GM21390 (cell line): ENCODE data around the gene PRRT1.
A peak's percentile ranks its signal among the peaks of the same experiment; 100 is the strongest.

Experiments used
- ATAC-seq: cut with Tn5 transposase; IDR thresholded peaks from one replicate; pipeline ENCODE4 v1.9.1; 2021; ENCODE audit not compliant: unreplicated experiment

PRRT1 gene

DNA sequence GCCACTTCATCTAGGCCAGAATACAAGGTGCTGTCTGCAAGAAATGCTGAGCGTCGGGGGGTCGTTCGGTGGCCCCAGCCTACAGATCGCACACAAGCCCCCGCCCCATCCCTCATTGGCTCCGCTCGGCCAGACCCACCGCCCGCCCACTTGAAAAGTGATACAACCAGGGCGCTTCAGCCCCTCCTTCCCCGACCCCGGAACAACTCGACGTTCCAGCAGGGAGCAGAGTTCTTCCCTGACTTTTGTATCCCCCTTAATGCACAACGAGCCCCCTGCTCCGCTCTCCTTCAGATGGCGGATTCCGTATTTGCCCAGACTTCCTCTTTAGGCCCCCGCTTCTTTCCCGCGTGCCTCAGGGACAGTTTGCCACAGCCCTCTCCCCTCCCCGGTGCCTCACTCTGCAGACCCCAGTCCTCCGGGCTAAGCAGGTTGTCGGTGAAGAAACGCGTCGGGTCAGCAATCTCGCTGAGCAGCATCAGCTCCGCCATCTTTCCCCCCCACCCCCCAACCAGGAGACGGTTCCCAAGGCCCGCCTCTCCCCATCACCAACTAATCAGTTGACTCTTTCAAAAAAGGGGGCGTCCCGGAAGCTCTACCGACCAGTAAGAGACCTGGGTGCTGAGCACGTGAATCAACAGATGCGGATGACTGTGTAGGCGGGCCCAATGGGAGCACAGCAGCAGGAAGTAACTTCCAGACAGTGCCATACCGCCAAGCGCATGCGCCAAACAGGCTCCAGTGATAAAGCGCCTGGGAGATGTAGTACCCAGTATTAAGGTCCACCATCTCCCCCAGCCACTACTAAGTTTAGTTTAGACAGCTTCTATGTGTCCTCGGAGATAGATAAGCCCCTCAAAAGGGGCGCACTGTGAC lies 23.8 kb downstream of the PRRT1 start, which contains the start of gene ATF6B:
ATF6B (minus strand) TSS at position 530 of the 876 bp plus-strand sequence; CDS start at position 491, 39 bp downstream.
- peak; percentile 80 for ATAC-seq

DNA sequence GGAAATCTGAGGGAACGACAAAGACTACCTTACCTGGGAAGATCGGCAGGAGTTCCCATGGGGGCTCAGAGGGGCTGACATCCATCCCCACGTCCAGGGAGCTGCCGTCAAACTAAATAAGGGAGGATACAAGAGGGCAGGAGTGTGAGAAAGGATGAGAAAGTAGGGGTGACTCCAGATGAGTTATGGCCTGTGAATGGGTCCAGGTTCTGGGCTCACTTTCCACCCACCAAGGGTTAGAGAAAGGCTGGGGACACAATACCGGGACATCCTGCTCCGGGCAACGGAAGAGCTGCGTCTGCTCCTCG lies 24.4 kb downstream of the PRRT1 start:
- ATAC-seq = no peak

DNA sequence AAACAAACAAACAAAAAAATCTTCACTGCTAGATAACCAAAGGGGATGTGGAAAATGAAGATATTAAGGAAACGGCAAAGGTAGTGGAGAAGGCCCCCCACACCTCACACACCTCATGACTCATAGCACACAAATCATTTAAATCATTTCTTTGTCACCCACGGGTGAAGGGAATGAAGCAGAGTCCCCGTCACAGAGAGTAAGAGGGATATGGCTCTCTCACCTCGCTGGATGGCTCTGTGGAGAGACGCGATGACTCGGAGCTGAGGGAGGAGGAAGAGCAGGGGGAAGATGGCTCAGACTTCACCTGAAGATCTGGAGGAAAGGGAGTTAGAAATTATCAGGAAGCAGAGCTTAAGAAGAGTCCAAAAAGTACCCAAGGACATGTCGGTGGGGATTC lies 24.9 kb downstream of the PRRT1 start:
- no peak for ATAC-seq

DNA sequence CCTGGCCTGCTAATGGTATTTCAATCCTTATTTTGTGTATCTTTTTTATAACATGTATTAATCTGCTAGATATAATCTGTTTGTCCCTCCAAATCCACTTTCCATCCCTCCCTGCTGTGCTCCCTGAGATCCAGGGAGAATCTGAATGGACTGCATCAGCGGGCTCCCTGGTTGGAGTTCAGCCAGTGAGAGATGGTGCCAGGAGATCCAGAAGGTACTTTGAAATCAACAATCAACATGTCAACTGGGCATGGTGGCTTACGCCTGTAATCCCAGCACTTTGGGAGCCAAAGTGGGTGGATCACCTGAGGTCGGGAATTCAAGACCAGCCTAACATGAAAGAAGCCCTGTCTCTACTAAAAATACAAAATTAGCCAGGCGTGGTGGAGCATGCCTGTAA lies 28.1 kb downstream of the PRRT1 start:
- no peak for ATAC-seq

DNA sequence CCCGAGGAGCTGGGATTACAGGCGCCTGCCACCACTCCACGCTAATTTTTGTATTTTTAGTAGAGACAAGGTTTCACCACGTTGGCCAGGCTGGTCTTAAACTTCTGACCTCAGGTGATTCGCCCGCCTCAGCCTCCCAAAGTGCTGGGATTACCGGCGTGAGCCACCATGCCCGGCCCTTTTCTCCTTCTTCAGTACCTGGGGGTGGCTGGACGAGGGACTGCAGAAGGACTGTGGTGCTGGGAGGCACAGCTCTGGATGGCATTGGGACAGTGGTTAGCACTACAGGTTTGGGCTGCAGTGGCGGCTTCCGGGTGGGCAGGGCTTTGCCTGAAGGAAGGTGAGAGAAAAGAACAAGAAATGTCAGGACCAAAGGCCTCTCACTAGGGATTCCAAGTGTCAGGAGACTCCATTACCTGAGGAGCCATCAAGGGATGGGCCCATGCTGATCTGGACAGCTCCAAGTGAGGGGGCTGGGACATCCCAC lies 31.1 kb downstream of the PRRT1 start:
- no peak for ATAC-seq

DNA sequence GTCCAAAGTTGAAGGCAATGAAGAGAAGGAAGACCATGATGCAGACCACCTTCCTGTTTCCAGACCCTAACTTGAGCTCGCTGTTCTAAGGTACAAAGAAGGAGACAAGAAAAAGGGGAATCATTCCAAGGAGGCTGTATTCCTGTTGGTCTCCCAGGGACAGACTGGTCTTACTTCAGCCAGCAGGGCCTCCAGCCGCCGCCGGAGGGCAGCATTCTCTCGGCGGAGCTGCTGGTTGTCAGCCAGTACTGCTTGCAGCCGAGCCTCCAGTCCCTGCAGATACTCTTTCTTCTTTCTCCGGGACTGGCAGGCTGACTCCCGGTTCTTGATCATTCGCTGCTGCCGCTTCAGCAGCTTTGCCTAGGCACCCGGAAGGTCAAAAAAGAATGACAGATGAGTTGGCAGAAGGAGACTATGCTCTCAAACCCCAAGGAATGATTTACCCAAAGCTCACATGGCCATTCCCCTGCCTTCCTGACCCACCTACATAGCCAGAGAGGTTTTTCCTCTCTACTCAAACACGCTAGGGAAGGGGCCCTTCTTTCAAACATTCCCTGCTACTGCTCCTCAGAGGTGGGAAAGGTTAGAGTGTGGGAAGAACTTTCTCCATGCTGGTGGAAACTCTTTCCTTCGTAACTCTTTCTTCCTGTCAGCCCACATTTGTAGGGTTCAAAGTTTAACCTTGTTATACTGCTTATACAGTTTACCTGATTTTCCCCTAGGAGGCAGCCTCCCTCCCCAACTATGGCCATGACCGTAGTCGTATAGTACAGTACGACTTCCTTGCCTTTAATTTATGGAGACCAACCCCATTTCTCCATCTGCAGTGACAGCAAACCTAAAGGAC lies 32.7 kb downstream of the PRRT1 start:
- ATAC-seq = no peak

DNA sequence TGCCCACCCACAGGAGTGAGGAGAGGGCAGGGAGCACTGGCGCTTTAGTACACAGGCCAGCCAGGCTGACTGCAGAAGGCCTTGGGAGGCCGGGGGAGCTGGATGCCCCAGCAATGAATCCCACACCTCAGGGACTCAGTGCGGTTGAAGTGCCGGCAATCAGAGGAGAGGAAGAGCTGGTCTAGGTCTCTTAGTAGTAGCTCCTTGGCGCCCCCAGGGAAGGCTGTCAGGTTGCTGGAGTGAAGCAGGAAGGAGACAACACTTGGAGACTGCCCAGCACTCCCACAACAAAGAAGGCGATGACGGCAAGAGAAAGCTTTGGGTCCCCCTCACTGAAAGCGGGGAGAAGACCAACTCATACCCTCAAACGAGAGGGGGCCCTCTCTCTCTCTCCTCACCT lies 34.3 kb downstream of the PRRT1 start:
- no peak for ATAC-seq

DNA sequence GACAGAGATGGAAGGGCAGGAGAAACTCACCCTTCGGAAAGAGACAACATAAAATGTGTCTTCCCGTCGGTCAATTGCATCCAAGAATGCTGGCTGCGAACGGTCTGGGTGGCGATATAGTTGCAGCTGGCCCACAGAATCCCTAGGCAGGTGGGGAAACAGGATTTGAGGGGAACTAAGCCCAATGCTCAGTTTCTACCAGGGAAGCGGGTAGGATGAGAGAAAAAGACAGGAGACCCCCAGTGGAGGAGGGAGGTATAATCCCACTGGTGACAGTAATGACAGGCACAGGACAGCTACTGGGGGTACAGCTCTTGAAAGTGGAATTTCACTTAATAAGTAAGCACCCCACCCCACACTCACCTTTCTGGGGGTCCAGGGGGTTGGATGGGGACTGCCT lies 35.1 kb downstream of the PRRT1 start:
- no peak for ATAC-seq

DNA sequence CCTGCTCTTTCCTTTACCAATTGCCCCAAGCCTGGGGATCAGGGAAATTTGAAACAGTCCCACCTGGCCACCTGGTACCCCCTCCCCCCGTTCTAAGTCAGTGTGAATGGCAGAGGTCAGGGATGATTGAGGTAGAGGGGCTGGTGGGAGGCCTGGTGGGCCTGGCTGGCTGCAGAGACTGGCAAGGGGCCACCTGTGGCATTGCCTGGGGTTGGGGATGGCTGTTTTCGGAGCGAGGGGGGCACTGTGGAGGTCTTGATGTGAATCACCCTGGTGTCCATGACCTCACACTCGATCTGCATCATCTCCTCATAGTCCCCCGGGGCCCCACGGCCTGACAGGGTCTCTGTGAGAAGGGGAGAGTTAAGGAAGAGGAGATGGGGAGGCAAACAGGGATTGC lies 36.1 kb downstream of the PRRT1 start:
- no peak for ATAC-seq

DNA sequence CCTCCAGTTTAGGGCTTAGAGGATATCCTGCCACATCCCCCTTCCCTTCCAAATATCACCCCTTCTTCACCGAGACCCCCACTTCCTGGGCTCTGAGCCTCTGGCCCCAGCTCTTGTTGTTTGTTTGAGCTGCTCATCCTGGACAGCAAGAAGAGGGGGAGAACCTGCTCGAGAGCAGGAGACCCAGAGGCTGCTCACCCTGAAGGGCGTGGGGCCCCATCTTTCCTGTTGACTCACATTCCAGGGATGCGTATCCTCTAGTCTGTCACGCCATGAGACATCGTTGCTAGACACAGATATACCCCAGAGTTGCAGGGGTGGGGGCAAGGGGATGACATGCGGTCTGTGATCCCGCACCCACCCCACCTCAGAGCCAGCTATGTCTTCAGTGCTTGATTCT lies 36.9 kb downstream of the PRRT1 start:
- no peak for ATAC-seq

DNA sequence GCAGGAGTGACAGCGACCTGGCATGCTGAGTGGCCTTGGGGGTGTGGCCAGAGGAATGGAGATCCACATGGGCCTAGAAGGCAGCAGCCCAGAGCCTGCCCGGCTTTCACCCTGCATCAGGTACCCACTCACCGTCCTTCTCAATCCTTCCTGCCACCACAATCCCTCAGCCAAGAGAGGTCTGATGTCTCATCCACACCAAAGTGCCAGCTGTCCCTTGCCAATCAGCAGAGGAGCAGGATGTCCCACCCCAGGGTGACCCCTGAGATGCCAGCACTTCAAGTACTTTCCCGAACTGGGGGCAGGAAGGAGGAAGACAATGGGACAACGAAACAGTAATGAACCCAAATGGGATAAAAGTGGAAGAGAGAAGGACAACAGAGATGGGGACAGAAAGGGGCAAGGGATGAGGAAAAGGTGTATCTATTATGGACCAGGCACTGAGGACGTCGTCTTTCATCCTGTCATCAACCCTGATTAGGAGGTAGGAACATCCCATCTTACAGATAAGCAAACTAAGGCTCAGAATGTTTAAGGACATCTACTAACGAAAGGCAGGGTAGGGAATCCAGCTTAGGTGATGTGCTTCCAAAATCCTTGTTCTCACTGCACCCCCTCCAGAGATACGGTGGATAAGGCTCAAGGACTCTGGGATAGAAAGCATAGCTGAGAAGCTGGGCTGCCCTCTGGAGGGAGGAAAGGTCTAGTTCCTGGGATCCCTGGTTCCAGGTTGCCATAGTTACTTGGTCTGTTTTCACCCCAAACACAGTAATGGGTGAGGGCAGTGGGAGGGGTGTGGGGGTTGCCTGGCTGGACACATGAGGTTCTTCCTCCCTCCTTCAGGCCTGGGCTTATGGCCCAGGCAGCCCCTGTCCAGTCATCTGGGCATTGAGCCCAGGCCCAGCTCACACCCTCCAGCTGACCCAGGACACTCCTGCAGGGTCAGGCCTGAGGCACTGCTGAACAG lies 38.1 kb downstream of the PRRT1 start:
- no peak for ATAC-seq

DNA sequence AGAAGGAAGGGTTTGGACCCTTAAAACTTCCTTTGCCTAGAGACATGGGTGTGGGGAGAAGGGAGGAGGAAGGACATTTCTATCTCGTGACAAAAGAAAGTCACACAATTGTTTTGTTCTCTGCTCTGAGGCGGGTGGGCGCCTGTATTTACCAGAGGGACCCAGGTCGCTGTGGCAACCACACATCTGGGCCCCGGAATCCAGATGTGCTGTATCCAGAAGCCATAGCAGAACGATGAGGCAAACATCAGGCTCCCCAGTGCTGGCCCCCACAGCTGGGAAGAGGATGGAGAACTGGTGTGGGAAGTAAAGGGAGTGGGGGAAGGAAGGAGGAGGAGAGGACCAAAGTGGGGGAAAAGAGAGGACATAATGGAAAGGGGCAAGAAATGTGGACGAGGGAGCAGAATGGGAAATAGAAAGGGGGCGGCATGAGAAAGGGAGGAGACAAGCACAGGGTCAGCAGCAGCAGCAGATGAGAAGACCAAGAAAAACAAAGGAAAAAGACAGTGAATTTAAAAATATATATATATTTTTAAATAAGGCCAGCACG lies 39.2 kb downstream of the PRRT1 start:
- no peak for ATAC-seq

DNA sequence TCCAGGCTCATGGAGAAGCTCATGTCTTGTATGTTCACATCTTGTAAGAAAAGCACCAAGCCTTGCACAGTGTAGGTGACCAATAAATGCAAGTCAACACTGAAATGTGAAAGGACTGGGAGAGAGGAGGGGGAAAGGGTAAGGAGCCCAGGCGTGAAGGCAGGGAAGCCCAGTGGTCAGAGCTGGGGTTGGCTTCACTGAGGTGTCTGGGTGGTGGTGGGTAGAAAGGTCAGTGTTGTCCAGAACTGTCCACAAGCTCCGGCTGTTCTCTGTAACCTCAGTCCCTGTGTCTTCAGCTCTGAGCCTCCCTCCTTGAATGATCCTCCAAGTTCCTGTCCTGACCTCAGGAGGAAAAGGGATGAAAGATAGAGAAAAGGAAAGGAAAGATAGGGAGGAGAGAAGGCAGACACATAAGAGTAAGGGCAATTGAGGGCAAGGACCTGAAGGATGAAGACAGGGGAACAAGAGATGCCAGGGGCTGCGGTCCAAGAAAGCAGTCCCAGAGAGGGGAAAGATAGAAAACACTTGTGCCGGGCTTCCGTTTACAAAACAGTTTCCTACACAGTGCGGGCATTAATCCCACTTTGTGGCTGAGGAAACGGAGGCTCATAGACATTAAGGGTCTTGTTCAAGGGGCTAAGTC lies 40.2 kb downstream of the PRRT1 start:
- no peak for ATAC-seq

DNA sequence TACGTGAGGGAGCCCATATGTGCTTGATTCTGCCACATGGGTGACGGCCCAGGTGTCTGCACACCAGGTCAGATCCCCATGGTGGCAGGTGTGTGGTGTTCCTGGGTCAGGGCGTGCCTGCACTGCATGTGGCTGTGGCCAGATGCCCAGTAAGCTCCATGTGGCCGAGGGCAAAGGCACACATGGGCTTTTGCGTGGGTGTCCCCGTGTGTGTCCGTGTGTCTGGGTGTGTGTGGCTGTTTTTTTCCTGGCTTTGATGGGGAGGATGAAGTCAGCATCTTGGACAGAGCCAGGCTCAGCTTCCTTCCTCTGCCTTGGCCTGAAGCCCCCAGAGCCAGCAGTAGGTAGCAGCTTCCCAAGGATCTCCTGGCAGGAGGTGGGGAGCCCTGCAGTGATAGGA lies 41.1 kb downstream of the PRRT1 start:
- ATAC-seq = no peak

DNA sequence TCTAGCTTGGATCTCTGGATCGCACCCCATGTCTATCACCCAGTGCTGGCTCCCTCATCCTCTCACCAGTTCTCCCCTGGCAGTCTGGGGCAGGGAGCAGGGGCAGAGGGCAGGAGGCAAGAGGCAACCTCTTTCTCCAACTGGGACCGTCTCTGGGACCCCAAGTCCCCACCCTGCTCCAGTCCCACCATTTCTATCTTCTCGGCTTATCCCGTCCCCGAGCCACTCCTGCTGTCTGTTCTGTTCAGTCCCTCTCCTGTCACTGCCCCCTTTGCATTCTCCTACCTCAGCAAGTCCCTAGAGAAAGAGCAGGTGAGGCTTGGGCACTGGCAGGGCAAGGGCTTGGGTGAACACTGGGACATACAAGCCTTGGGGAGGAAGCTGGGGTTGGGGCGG lies 42.0 kb downstream of the PRRT1 start:
- no peak for ATAC-seq

DNA sequence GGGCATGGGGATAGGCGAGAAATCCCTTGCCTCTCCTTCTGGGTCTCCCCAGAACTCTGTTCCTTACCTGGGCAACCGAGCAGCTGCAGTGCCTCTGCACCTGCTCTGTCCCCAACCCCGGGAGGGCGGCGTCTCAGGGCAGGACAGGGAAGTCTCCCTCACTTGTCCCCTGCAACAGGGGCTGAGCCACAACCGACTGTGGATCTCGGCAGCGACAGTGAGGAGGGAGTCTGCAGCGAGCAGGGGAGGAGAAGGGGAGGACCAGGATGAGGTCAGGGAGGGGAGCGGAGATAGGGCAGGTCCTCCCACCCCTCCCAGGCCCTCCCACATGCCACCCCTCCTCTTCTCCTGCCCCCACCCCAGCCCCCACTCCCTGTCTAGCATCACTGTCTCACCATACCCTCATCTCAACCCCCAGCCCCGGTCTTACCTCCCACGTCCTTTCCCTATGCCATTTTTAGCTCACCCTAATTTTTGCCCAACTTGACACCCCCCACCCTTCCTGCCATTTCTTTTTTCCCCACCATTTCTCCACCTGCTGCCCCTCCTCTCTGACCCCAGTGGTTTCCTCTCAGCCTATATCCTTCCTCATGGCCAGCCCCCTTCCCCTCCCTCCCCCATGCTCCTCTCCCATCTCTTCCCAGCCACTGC lies 42.5 kb downstream of the PRRT1 start, which contains the start of gene TNXB:
TNXB (minus strand) TSS at position 225 of the 651 bp plus-strand sequence. CDS start 11,140 bp downstream, outside the sequence.
- no peak for ATAC-seq

DNA sequence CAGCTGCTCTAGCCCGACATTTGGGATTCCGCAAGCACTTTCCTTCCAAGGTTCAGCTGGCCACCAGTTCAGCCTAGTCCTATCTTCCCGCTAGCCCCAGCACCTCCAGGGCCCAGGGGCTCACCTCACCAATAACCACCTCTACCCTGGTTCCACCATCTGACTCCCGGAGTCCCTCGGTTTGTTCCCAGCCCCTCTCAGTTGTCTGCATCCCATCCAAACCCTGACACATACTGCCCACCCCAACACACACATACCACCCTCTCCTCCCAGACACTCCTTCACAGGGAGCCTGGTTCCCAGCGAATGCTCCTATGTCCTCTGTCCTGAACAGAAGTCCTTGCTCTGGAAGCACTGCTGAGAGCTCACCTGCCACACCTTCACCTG lies 43.0 kb downstream of the PRRT1 start:
- no peak for ATAC-seq

DNA sequence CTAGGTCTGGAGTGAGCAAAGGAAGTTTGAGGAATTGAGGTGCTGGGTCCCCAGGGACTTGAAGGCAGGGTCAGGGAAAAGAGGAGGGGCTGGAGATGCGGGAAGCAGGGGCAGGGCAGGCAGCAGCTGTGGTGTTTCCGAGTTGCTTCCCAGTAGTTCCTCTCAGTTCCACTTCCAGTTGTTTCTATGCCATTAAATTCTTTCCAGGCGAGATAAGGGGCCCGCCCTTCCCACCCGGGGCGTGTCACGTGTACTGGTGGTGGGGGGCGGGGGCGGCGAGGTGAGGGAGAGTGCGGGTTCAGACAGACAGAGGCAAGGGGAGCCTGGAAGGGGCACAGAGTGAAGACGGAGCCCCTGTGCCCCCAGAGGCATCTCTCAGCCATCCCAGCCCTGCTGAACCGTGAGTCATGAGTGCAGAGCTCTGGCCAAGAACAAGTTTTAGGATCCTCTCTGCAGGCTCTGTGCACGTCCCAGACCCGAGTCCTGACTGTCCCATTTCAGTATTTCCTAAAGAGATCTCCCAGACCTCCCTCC lies 43.6 kb downstream of the PRRT1 start:
- ATAC-seq = no peak

DNA sequence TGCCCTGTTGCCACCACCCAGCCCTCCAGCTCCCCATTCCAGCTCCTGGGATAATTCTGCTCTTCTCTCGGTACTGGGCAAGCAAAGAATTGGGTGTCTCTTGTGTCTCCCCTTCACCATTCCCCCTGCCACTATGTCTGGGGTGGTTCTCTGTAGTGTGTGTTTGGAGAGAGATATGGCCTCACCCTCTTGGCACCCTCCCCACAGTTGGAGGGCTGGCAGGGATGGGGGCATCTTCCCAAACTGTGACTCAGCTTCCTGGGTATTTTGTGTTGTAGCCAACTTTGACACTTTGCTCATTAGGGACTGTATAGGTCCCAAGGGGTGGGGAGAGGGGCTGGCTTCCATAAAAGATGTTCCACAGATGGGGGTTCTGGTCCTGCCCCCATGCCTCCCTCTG lies 44.3 kb downstream of the PRRT1 start:
- no peak for ATAC-seq
